ENCODE measurements around the gene ESYT2. TPM values are rescaled to one million over a fixed set of nuclear protein-coding genes. Genes with fewer than 3 reads are reported as not detected.

The ESYT2 gene
- total and polyA plus RNA-seq, 2 of the 4 experiments (the other 2 are of a cell fraction): 26.7 to 69.9 TPM

DNA sequence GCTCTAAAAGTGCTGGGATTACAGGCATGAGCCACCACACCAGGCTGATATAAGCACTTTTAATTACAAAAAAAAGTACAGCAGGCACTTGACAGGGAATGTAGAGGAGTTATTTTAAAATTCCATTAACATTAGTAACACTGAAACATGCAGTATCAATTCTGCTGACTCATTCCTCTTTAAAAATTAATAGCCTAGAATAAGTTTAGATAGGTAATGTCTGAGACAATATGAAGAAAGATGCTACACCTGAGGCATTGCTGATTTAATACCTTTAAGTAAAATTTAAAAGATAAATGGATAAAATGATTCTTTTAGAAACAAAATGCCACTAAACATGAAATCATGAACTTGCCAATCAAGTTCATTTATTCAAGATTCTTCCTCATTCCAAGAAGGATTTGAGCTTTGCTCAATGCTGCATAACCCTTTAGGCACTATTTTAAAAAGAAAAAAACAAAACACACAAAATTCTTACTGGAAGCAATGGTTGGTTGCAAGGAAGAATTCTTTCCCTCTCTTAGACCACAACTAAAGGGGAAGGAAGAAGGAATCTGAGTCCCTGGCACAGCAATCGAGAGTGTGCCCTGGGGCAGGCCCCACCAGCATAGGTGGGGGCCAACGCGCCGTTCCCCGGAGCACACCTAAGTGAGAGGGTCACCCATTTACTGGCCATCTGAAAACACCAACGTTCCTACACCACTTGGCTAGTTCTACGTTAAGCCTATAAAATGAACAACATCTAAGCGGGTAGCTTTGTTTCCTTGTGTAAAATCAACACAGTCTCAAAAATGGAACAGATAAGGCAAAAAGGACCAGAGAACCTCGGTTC is 26.6 kb downstream of the ESYT2 start:
- DNase-seq (peak; percentile 56), ATAC-seq (ENCODE audit: low read depth) (peak; percentile 82)
- ChIA-PET CTCF (no interaction called here), POLR2A (ENCODE audit: unreplicated experiment) (no interaction called here)
- H3K14ac ChIP-seq (replicated peaks; ENCODE audit: low read depth, low read length): peak overlapping the region; percentile 81
- H3K9me1 ChIP-seq (ENCODE audit: insufficient read depth, low read length): peaks cover 3% of the 10 kb centered on the region
- peak overlapping the region; percentile 57 for H4K91ac ChIP-seq (ENCODE audit: insufficient read depth, low read depth, low read length)
- peaks cover 6% of the 10 kb centered on the region for H3K36me3 ChIP-seq (ENCODE audit: control insufficient read depth, insufficient read depth, low read length)
- H2BK20ac ChIP-seq (ENCODE audit: low read depth, low read length): peak overlapping the region; percentile 83
- H2BK120ac ChIP-seq (ENCODE audit: low read depth, low read length): peak overlapping the region; percentile 85
- peak overlapping the region; percentile 58 for H2AFZ ChIP-seq (replicated peaks; ENCODE audit: low read length, poor library complexity)
- peak overlapping the region; percentile 47 to 61; a peak in 3 of 4 replicates for H4K8ac ChIP-seq (ENCODE audit: low read depth in 2 of 2, low read length in 2 of 2)
- H2BK15ac ChIP-seq (ENCODE audit: low read depth, low read length): peak overlapping the region; percentile 42; the same call in 2 of the 3 replicates
- H2AK5ac ChIP-seq (ENCODE audit: low read depth, low read length): peak overlapping the region; percentile 37
- no CpG with 5 or more reads among the region's 9 CpGs for WGBS, 2 experiments (ENCODE audit: extremely low coverage in 2 of 2, insufficient read length in 1 of 2)
- H3K56ac ChIP-seq (ENCODE audit: extremely low read depth, insufficient read depth, low read length): peak overlapping the region; percentile 14; the same call in 1 of the 2 replicates
- dilution Hi-C loops (cut with HindIII; ENCODE audit: low sequenced_read_pairs, unreplicated experiment) (no loop called here), in situ Hi-C loops (cut with MboI; ENCODE audit: low sequenced_read_pairs) (no loop called here), intact Hi-C loops (cut with micrococcal nuclease) (loop anchor here (1.0 to 2.0 kb wide), 2 partner anchors 16 to 27 kb away; partner anchors contain the start of gene ESYT2)
- H3K4ac ChIP-seq (ENCODE audit: low read depth, low read length): peak overlapping the region; percentile 82
- H2BK5ac ChIP-seq (ENCODE audit: low read depth, low read length, poor library complexity, severe bottlenecking): peak overlapping the region; percentile 85
- H3K18ac ChIP-seq (ENCODE audit: low read depth, low read length): peak overlapping the region; percentile 59
- no TSS peak for BruUV-seq (replicated peaks)
- peak overlapping the region; percentile 66 for H3K23ac ChIP-seq (ENCODE audit: low read depth, low read length)
- 0 out of 2 replicates have a peak overlapping the region, but pooled peaks have one; percentile 21 for H3K9ac ChIP-seq (ENCODE audit: low read depth, low read length)
- peak overlapping the region; percentile 81 for H3K27ac ChIP-seq (ENCODE audit: insufficient read depth, low read length)
- no peaks in the 10 kb centered on the region for H3K9me3 ChIP-seq (ENCODE audit: control insufficient read depth, insufficient read depth, low read length)
- TF ChIP-seq BHLHE40 (IDR thresholded peaks at IDR 0.05; ENCODE audit: low read depth, low read length) (no peak), POLR2A (IDR thresholded peaks at IDR 0.05; ENCODE audit: low read depth, low read length) (no peak), SMC3 (IDR thresholded peaks at IDR 0.05; ENCODE audit: low read depth, low read length) (no peak), NFE2L2 (IDR thresholded peaks at IDR 0.05; ENCODE audit: low read depth, low read length) (peak; percentile 97), MAFK (IDR thresholded peaks at IDR 0.05; ENCODE audit: low read depth, low read length) (peak; percentile 99), RCOR1 (IDR thresholded peaks at IDR 0.05; ENCODE audit: insufficient replicate concordance, low read length) (no peak)
- peak overlapping the region; percentile 88 for H2AK9ac ChIP-seq (replicated peaks; ENCODE audit: low read depth, low read length, poor library complexity)
- H4K20me1 ChIP-seq (ENCODE audit: insufficient read depth, low read length): peaks cover 8% of the 10 kb centered on the region; the same call in 1 of the 2 replicates
- H3K79me1 ChIP-seq (ENCODE audit: low read depth in 1 of 2, low read length in 2 of 2): peaks cover 28 to 62% of the 10 kb centered on the region in 2 experiments
- peaks cover 7% of the 10 kb centered on the region for H3K4me1 ChIP-seq (ENCODE audit: control insufficient read depth, insufficient read depth, low read length)
- H3K27me3 ChIP-seq (ENCODE audit: control insufficient read depth, insufficient read depth, low read length): no peaks in the 10 kb centered on the region
- peak overlapping the region; percentile 44 for H4K5ac ChIP-seq (ENCODE audit: low read depth, low read length)
- H3K4me2 ChIP-seq (ENCODE audit: low read depth, low read length): peak overlapping the region; percentile 14; the same call in 1 of the 2 replicates
- H3K4me3 ChIP-seq (ENCODE audit: insufficient read depth, low read depth, low read length): no peak overlapping the region
